CD1c-positive myeloid dendritic cell (primary cell): ENCODE data around the gene DBET.
"Not testable (repeated sequence)": the region's sequence is repeated elsewhere in the genome, so short reads cannot be mapped to it uniquely, and the experiment has no call there.

Experiments used
- DNase-seq: peaks from one replicate; pipeline ENCODE4 v3.0.0-alpha.2; 2016; ENCODE audit errors: extremely low spot score

DBET gene

DNA sequence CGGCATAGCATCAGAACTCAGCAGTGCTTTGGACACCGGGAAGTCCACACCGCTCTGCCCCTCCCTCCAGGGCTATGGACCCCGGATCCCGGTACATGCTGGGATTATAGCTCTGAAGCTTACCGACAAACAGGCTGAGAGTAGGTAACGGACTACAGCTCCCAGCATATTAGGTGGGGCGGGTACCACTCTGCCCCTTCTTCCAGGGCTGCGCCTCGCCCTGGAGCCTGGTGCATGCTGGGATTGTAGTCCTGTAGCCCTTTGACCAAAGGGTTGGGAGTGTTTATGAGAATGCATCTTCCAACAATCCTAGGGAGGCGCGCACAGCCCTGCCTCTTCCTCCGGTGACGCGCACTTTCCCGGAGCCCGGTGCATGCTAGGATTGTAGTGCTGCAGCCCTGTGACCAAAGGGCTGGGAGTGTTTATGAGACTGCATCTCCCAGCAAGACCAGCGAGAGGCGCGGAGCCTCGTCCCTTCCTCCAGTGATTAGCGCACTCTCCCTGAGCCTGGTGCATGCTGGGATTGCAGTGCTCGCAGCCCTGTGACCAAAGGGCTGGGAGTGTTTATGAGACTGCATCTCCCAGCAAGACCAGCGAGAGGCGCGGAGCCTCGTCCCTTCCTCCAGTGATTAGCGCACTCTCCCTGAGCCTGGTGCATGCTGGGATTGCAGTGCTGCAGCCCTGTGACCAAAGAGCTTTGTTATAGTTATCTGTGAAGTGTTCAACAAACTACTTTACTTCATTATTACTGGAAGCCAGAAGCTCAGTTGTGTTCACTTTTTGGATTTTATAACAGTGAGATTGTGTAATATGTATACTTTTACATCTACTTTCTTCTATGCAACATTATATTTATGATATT lies 14.7 kb upstream of the DBET start:
- not testable (repeated sequence) for DNase-seq

DNA sequence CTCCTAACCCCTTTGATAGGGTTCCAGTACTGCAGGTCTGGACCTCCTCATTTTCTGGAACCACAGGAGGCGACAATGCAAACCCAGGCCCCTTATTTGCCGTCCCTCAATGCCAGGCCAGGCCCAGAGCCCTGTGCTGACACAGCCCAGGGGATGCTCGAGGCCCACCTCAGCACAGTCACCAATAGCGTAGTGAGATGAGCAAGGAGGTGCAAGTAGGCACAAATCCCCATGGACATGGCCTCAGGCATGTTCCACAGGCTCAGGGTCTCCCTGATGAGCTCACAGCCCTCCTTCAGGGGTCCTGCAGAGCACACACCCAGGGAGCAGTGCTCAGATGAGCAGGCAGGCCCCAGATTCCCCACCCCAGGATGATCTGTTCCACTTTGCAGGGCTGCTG lies 5.3 kb upstream of the DBET start:
- DNase-seq = not testable (repeated sequence)

DNA sequence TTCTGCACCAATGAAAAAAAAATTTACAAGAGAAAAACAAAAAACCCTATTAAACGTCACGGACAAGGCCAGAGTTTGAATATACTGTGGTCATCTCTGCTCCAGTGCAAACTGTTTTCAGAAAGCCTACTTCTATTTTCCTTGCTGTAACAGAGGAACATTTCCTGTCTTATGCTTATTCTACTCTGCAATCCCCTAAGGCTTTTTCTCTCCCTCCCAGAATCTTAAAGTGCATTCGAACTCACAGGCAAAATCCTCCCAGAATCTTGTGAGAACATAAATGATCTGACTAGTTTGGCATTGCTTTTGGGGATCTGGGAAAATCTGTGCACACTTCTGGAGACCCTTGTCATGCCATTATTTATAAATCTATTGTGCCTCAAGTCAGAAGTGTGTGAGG lies 503 bp downstream of the DBET start:
- not testable (repeated sequence) for DNase-seq

DNA sequence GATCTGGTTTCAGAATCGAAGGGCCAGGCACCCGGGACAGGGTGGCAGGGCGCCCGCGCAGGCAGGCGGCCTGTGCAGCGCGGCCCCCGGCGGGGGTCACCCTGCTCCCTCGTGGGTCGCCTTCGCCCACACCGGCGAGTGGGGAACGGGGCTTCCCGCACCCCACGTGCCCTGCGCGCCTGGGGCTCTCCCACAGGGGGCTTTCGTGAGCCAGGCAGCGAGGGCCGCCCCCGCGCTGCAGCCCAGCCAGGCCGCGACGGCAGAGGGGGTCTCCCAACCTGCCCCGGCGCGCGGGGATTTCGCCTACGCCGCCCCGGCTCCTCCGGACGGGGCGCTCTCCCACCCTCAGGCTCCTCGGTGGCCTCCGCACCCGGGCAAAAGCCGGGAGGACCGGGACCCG lies 4.0 kb downstream of the DBET start:
- not testable (repeated sequence) for DNase-seq

DNA sequence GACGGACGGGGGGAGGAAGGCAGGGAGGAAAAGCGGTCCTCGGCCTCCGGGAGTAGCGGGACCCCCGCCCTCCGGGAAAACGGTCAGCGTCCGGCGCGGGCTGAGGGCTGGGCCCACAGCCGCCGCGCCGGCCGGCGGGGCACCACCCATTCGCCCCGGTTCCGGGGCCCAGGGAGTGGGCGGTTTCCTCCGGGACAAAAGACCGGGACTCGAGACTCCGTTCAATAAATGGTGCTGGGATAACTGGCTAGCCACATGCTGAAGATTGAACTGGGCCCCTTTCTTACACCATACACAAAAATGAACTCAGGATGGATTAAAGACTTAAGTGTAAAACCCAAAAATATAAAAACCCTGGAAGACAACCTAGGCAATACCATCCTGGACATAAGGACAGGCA lies 28.8 kb downstream of the DBET start:
- DNase-seq = not testable (repeated sequence)

DNA sequence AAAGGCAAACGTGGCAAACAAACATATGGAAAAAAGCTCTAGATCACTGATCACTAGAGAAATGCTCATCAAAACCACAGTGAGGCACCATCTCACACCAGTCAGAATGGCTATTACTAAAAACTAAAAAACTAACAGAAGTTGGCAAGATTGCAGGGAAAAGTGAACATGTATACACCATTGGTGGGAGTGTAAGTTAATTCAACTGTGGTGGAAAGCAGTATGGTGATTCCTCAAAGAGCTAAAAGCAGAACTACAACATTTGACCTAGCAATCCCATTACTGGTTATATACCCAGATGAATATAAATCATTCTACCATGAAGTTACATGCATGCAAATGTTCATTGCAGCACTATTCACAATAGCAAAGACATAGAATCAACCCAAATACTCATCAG lies 29.7 kb downstream of the DBET start:
- not testable (repeated sequence) for DNase-seq

DNA sequence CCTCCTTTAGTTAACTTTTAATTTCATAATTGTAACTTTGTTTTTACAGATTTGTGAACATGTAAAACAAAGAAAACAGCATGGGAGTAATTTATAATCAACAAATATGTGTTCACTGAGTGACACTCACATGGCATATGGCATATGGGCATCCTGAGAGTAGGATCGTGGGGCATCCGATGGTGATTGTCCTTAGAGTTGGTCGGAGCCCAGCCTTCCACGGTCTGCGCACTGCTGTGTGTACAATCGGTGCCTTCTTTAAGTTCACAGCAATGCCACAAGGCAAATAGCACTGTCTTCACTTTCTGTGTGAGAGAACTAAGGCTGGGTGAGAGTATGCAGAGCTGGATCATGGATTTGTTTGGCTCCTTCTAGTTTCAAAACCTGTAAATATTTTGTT lies 31.0 kb downstream of the DBET start:
- DNase-seq = not testable (repeated sequence)

DNA sequence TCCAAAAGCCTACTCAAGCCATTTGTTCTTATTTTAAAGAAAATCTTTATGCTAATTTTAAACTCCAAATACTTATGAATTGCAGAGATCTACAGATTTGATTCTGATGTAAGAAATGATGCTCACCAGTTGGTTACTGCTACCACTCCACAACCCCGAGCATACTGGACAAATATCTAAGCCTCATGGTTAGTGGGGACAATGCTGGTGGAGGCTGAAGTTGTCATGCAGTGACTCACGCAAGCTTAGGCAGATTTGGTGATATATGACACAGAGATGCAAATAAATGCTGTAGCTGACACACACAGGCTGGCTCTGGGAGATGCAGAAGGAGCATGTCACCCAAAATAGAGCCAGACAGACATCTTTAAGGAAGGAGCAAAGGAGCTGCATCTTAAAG lies 35.3 kb downstream of the DBET start:
- not testable (repeated sequence) for DNase-seq

DNA sequence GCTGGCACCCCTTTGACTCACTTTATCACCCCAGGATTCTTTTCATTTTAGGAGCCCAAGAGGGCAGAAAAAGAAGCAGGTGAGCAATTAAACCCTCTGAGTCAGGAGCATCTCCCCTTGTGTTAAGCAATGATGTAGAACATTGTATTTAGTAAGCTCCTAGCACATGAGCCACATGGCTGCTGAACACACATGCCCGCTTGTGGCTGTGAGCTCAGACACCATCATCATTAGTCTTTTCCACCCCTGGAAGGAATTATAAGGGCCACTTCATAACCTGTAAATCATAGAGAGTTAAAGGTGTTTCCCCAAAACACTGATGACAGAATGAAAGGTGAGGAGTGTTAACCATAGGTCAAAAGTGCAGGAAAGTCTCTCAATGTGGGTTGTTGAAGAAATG lies 37.2 kb downstream of the DBET start:
- not testable (repeated sequence) for DNase-seq

DNA sequence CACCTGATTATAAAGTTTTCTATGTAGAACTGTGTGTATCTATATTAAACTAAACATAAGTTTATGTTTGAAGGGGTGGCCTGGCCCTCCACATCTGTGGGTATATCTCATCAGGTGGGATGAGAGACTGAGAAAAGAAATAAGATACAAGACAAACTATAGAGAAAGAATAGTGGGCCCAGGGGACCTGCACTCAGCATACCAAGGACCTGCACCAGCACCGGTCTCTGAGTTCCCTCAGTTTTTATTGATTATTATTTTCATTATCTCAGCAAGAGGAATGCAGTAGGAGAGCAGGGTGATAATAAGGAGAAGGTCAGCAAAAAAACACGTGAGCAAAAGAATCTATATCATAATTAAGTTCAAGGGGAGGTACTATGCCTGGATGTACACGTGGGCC lies 41.9 kb downstream of the DBET start:
- DNase-seq = not testable (repeated sequence)

DNA sequence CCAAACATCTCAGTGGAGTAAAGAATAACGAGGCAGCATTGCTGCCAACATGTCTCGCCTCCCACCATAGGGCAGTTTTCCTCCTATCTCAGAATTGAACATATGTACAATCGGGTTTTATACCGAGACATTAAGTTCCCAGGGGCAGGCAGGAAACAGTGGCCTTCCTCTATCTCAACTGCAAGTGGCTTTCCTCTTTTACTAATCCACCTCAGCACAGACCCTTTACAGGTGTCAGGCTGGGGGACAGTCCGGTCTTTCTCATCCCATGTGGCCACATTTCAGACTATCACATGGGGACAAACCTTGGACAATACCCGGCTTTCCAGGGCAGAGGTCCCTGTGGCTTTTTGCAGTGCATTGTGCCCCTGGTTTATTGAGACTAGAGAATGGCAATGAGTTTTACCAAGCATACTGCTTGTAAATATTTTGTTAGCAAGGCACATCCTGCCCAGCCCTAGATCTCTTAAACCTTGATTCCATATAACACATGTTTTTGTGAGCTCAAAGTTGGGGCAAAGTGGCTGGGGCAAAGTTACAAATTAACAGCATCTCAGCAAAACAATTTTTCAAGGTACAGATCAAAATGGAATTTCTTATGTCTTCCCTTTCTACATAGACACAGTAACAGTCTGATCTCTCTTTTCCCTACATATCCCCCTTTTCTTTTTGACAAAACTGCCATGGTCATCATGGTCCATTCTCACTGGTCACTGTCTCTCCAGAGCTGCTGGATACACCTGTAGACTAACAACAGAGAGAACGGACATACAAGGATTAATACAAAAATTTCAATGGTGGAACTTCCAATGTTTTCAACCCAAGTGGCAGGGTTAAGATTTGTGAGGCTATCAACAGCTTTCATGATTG lies 42.5 kb downstream of the DBET start:
- not testable (repeated sequence) for DNase-seq

DNA sequence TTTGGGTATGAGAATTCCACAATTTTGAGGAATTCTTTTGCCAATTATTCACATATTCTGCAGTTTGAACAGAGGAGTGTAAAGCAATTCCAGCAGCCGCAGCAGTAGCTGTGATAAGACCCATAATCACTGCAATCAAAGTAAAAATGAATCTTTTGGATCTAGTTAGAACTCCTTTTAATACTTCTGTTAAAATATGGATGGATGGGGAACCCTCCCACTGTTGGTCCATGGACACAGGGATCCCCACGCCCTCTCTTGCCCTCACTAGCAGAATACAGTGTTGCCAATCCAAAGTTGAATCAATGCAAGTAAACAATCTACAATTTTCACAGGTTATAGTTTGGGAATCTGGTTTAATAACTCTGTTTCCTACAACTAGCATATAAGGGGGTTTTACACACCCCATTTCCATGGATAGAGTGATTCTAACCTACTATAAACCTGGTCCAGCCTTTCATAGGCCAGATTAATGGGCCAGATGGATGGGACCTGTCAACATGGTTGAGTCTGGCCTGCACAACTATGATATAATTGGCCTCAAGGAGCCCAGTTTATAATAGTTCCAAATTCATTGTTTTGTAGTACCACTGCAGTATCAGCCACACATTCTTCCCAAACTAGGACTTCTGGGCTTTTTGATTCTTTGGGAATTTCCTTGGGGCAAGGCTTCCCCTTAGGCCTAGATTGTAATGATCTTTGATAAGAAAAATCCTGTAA lies 43.6 kb downstream of the DBET start:
- DNase-seq = not testable (repeated sequence)

DNA sequence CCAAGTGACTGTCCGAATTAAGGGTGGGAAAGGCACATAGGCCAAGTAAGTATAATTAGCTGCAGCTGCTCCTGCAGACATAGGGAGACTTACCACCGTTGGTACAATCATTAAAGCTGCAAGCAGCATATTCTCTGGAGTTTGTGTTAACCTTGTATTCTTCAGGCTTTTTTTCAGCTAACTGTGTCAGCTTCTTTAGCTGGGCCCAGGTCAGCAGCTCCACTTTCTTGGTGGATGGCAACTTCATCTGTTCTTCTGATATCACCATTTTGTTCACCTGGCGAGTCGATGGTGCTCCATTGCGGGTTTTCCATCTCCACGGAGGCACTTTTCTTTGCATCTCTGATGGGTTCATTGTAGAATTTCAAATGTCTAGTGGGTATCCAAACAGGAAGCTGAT lies 44.5 kb downstream of the DBET start:
- not testable (repeated sequence) for DNase-seq

DNA sequence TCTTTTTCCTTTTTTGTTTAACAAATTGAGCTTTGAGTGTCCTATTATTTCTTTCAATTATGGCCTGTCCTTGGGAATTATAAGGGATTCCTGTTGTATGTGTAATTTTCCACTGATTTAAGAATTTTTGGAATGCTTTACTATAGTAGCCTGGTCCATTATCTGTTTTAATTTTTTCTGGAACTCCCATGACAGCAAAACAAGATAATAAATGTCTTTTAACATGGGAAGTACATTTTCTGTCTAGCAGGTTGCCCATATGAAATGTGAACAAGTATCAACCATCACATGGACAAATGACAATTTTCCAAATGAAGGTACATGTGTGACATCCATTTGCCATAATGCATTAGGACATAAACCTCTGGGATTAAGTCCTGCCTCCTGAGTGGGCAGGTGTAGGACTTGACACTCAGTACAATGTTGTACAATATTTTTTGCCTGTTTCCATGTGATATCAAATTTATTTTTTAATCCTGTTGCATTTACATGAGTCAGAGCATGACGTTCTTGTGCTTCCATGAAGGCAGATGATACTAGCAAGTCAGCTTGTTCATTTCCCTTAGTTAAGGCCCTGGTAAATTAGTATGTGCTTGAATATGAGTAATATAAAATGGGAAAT lies 45.2 kb downstream of the DBET start:
- not testable (repeated sequence) for DNase-seq

DNA sequence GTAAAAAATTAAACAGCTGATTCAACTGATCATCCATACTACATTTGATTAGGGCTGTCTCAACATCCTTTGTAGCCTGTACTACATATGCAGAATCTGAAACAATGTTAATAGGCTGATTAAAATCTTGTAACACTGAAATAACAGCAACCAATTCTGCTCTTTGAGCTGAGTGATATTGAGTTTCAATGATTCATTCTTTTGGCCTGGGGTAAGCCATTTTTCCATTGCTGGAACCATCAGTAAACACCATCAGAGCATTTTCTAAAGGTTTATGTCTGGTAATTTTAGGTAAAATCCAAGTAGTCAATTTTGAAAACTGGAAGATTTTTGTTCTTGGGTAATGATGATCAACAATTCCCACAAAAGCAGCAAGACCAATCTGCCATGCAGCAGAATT lies 45.7 kb downstream of the DBET start:
- not testable (repeated sequence) for DNase-seq

DNA sequence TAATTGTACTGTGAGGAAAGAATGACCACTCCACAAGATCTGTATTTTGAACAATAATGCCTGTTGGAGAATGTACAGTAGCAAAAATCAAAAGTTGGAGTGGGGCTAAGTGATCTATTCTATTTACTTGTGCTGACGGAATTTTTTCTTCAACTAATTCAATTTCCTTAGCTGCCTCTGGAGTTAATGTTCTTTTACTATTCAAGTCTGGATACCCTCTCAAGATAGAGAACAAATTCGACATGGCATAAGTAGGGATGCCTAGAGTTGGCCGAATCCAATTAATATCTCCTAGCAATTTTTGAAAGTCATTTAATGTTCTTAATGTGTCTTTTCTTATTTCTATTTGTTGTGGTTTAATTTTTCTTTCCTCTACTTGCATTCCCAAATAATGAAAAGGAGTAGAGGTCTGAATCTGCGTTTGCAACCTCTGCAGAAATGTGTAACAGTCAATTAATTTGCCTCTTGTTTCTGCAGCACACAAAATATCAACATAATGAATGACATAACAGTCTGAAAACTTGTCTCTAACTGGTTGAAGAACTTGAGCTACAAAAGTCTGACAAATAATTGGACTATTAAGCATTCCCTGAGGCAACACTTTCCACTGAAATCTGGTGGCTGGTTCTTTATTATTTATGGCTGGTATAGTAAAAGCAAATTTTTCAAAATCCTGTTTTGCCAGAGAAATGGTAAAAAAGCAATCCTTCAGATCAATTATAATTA lies 46.4 kb downstream of the DBET start:
- not testable (repeated sequence) for DNase-seq

DNA sequence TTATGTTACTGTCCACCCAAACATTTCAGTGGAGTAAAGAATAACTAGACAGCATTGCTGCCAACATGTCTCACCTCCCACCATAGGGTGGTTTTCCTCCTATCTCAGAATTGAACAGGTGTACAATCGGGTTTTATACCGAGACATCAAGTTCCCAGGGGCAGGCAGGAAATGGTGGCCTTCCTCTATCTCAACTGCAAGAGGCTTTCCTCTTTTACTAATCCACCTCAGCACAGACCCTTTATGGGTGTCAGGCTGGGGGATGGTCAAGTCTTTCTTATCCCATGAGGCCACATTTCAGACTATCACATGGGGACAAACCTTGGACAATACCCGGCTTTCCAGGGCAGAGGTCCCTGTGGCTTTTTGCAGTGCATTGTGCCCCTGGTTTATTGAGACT lies 48.6 kb downstream of the DBET start:
- DNase-seq = not testable (repeated sequence)

DNA sequence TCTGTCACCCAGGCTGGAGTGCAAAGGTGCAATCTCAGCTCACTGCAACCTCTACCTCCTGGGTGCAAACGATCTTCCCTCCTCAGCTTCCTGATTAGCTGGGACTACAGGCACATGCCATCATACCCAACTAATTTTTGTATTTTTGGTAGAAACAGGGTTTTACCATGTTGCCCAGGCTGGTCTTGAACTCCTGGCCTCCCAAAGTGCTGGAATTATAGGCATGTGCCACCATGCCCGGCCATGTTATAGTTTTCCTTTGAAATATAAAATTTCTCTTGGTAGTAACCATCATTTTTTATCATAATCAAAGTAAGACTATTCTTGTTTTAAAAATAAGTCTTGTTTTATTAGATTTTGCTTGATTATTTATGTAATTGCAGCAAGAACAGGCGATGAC lies 50.7 kb downstream of the DBET start:
- not testable (repeated sequence) for DNase-seq
